Parathyroid adenoma (tissue), 2 donors: ENCODE measurements around the gene RNPEPL1.

Source experiments
- H2AFZ ChIP-seq: fragments of 300-600 bp; sonication (generic); one replicate; pipeline ENCODE4 v1.7.0; 2017; ENCODE audit warnings: antibody characterized with exemption, mild to moderate bottlenecking
- H3K27ac ChIP-seq: fragments of 300-600 bp; sonication (generic); one replicate; pipeline ENCODE4 v1.7.0; 2017
- H3K27me3 ChIP-seq: fragments of 300-600 bp; sonication (generic); one replicate; pipeline ENCODE4 v1.7.0; 2017; ENCODE audit warnings: low read length; ENCODE audit not compliant: control insufficient read depth, insufficient read depth
- H3K36me3 ChIP-seq: fragments of 300-600 bp; sonication (generic); one replicate; pipeline ENCODE4 v1.7.0; 2017; ENCODE audit warnings: low read length; ENCODE audit not compliant: control insufficient read depth, insufficient read depth
- H3K4me1 ChIP-seq: fragments of 300-600 bp; sonication (generic); one replicate; pipeline ENCODE4 v1.7.0; 2017; ENCODE audit warnings: control low read depth
- H3K4me2 ChIP-seq: fragments of 300-600 bp; sonication (generic); one replicate; pipeline ENCODE4 v1.7.0; 2017; ENCODE audit warnings: low read length
- H3K4me3 ChIP-seq: fragments of 300-600 bp; sonication (generic); one replicate; pipeline ENCODE4 v1.7.0; 2017; ENCODE audit warnings: low read depth, low read length
- H3K79me2 ChIP-seq: fragments of 300-600 bp; sonication (generic); one replicate; pipeline ENCODE4 v1.7.0; 2017; ENCODE audit warnings: control low read depth
- H3K9ac ChIP-seq: fragments of 300-600 bp; sonication (generic); one replicate; pipeline ENCODE4 v1.7.0; 2017; ENCODE audit warnings: mild to moderate bottlenecking
- H3K9me3 ChIP-seq: fragments of 300-600 bp; sonication (generic); one replicate; pipeline ENCODE4 v1.7.0; 2017; ENCODE audit warnings: low read length; ENCODE audit not compliant: control insufficient read depth
- CTCF ChIP-seq: fragments of 300-600 bp; sonication (generic); IDR thresholded peaks from one replicate; pipeline ENCODE4 v1.7.0; 2017; ENCODE audit warnings: antibody characterized with exemption, mild to moderate bottlenecking
- donor health status: primary hyperparathyroidism.

Gene RNPEPL1

GRCh38 chr2:240553956-240554480 is 14.3 kb upstream of the RNPEPL1 start:
- Histone ChIP-seq H3K27ac (no peak overlapping the region), H3K79me2 (peaks cover 35% of the 10 kb centered on the region), H2AFZ (no peak overlapping the region), H3K9ac (no peak overlapping the region), H3K4me2 (no peak overlapping the region), H3K9me3 (no peaks in the 10 kb centered on the region), H3K36me3 (no peaks in the 10 kb centered on the region), H3K27me3 (no peaks in the 10 kb centered on the region), H3K4me1 (peaks cover 3% of the 10 kb centered on the region), H3K4me3 (no peak overlapping the region)
- no peak for TF ChIP-seq CTCF

GRCh38 chr2:240554767-240555493 is 13.4 kb upstream of the RNPEPL1 start:
- Histone ChIP-seq H3K9me3 (no peaks in the 10 kb centered on the region), H3K27me3 (no peaks in the 10 kb centered on the region), H3K36me3 (no peaks in the 10 kb centered on the region), H3K79me2 (peaks cover 35% of the 10 kb centered on the region), H3K9ac (no peak overlapping the region), H3K4me2 (no peak overlapping the region), H3K4me3 (no peak overlapping the region), H3K4me1 (peaks cover 10% of the 10 kb centered on the region), H3K27ac (no peak overlapping the region), H2AFZ (no peak overlapping the region)
- TF ChIP-seq CTCF: no peak

- Histone ChIP-seq H3K4me2 (no peak overlapping the region), H3K4me1 (peaks cover 11% of the 10 kb centered on the region), H3K79me2 (peaks cover 35% of the 10 kb centered on the region), H3K9ac (no peak overlapping the region), H3K27me3 (no peaks in the 10 kb centered on the region), H3K36me3 (no peaks in the 10 kb centered on the region), H3K27ac (no peak overlapping the region), H3K4me3 (no peak overlapping the region), H3K9me3 (no peaks in the 10 kb centered on the region), H2AFZ (no peak overlapping the region)
- TF ChIP-seq CTCF: no peak
Observed at GRCh38 chr2:240555541-240556250, 12.6 kb upstream of the RNPEPL1 start.

GRCh38 chr2:240556553-240557100 is 11.7 kb upstream of the RNPEPL1 start:
- H3K27ac ChIP-seq: no peak overlapping the region
- H3K9ac ChIP-seq: no peak overlapping the region
- no peak overlapping the region for H3K4me2 ChIP-seq
- no peak overlapping the region for H3K4me3 ChIP-seq
- no peak overlapping the region for H2AFZ ChIP-seq
- peaks cover 35% of the 10 kb centered on the region for H3K79me2 ChIP-seq
- no peaks in the 10 kb centered on the region for H3K9me3 ChIP-seq
- no peaks in the 10 kb centered on the region for H3K27me3 ChIP-seq
- peak; percentile 35 for TF ChIP-seq CTCF
- H3K4me1 ChIP-seq: peaks cover 13% of the 10 kb centered on the region
- H3K36me3 ChIP-seq: no peaks in the 10 kb centered on the region
